ENCODE data around the gene MXD4.
"Not testable (repeated sequence)": the region's sequence is repeated elsewhere in the genome, so short reads cannot be mapped to it uniquely, and the experiment has no call there.

Gene MXD4

DNA sequence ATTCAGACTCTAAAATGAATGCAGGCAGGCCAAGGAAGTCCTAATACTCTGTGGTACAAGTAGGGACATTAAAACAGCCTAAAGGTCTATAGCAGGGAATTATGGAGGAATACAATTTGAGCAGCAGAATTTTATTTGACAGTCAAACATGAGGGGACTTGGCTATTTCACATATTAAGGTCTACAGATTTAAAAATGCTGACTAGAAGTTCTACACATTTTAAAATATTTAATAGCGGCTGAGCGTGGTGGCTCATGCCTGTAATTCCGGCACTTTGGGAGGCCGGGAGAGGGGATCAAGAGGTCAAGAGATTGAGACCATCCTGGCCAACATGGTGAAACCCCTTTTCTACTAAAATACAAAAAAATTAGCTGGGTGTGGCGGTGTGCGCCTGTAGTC, 30.8 kb downstream of the MXD4 start:
- Histone ChIP-seq H3K36me3 (ENCODE audit: control insufficient read depth, insufficient read depth, low read length) (peaks cover 2% of the 10 kb centered on the region), H3K27me3 (replicated peaks; ENCODE audit: control insufficient read depth, insufficient read depth, low read length) (no peaks in the 10 kb centered on the region), H3K4me3 (replicated peaks; ENCODE audit: low read depth, low read length) (no peak overlapping the region)
- no peak for DNase-seq (ENCODE audit: extremely low read depth, insufficient read length)
- TF ChIP-seq CTCF (IDR thresholded peaks at IDR 0.05; ENCODE audit: insufficient read depth, low read length, poor library complexity, severe bottlenecking) = no peak

DNA sequence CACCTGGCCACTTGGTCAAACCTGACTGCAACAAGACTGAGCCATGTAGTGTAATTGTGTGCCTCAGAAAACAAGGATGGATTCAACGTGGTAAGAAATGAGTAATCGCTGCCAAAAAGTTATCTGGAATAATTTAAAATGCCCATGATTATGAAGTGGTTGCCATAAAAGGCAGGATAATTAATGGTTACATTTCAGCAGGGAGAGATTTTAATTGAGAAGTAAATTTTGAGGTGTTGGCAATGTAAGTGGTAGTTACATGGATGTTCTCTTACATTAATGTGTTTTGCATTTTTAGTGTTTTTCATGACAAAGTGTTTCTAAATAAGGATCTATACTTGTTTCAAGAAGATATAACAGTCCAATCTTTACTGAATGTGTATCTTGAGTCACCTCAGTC, 35.6 kb downstream of the MXD4 start:
- Histone ChIP-seq H3K36me3 (ENCODE audit: control insufficient read depth, insufficient read depth, low read length) (peaks cover 2% of the 10 kb centered on the region; the same call in 1 of the 2 replicates), H3K27me3 (replicated peaks; ENCODE audit: control insufficient read depth, insufficient read depth, low read length) (no peaks in the 10 kb centered on the region), H3K4me3 (replicated peaks; ENCODE audit: low read depth, low read length) (no peak overlapping the region)
- no peak for DNase-seq (ENCODE audit: extremely low read depth, insufficient read length)
- TF ChIP-seq CTCF (IDR thresholded peaks at IDR 0.05; ENCODE audit: insufficient read depth, low read length, poor library complexity, severe bottlenecking) = no peak

GRCh38 chr4:2222838-2223237, 39.1 kb downstream of the MXD4 start:
- H3K4me3 ChIP-seq (replicated peaks; ENCODE audit: low read depth, low read length) = no peak overlapping the region
- H3K36me3 ChIP-seq (ENCODE audit: control insufficient read depth, insufficient read depth, low read length) = peaks cover 2% of the 10 kb centered on the region; the same call in 1 of the 2 replicates
- TF ChIP-seq CTCF (IDR thresholded peaks at IDR 0.05; ENCODE audit: insufficient read depth, low read length, poor library complexity, severe bottlenecking) = no peak
- H3K27me3 ChIP-seq (replicated peaks; ENCODE audit: control insufficient read depth, insufficient read depth, low read length) = no peaks in the 10 kb centered on the region
- no peak for DNase-seq (ENCODE audit: extremely low read depth, insufficient read length)

GRCh38 chr4:2221378-2221777, 40.5 kb downstream of the MXD4 start:
- H3K27me3 ChIP-seq (replicated peaks; ENCODE audit: control insufficient read depth, insufficient read depth, low read length); H3K36me3 ChIP-seq (ENCODE audit: control insufficient read depth, insufficient read depth, low read length); DNase-seq (ENCODE audit: extremely low read depth, insufficient read length); H3K4me3 ChIP-seq (replicated peaks; ENCODE audit: low read depth, low read length): not testable (repeated sequence)

- peak; percentile 22 for DNase-seq (ENCODE audit: extremely low read depth, insufficient read length)
- H3K27me3 ChIP-seq (replicated peaks; ENCODE audit: control insufficient read depth, insufficient read depth, low read length) = no peaks in the 10 kb centered on the region
- H3K36me3 ChIP-seq (ENCODE audit: control insufficient read depth, insufficient read depth, low read length) = 0 out of 2 replicates have a peak, but pooled peaks cover 2% of the 10 kb centered on the region
- peak; percentile 94 for TF ChIP-seq CTCF (IDR thresholded peaks at IDR 0.05; ENCODE audit: insufficient read depth, low read length, poor library complexity, severe bottlenecking)
- H3K4me3 ChIP-seq (replicated peaks; ENCODE audit: low read depth, low read length) = no peak overlapping the region
These were observed 41.8 kb downstream of the MXD4 start for GRCh38 chr4:2220016-2220630.

DNA sequence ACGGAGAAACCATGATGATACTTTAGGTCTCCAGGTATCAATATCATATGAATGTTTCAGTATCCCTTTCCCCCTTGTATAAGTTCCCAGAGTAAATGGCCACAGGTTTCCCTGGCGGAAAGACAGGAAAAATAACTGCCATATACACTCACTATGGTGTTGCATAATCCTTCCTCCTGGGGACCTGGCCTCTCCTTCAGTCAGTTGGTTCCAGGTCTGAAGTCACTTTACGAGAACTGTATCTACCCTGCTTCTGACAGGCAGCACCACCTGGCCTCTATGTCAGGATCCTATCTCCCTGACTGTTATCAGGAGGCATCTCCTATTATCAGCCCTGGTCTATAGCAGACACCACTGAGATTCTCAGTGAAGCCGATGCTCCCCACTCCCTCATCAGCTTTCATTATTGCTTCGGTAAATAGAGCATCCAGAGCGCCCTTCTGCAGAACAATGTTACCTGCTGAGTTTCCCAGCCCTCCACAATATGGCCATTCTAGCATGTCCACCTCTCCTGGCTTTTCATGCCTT, 42.6 kb downstream of the MXD4 start:
- Histone ChIP-seq H3K36me3 (ENCODE audit: control insufficient read depth, insufficient read depth, low read length) (0 out of 2 replicates have a peak, but pooled peaks cover 2% of the 10 kb centered on the region), H3K4me3 (replicated peaks; ENCODE audit: low read depth, low read length) (no peak overlapping the region), H3K27me3 (replicated peaks; ENCODE audit: control insufficient read depth, insufficient read depth, low read length) (no peaks in the 10 kb centered on the region)
- no peak for DNase-seq (ENCODE audit: extremely low read depth, insufficient read length)
- no peak for TF ChIP-seq CTCF (IDR thresholded peaks at IDR 0.05; ENCODE audit: insufficient read depth, low read length, poor library complexity, severe bottlenecking)

Measured in GM06990 (cell line).